A549 (cell line): ENCODE measurements around the gene ZNF407.

Experiments
- CEBPB ChIP-seq, 2 experiments: fragments of >200 bp in 1 of 2; sonication (Bioruptor Twin) in 1 of 2; formaldehyde crosslinking in 1 of 2; IDR thresholded peaks; 2 replicates each; pipeline ENCODE4 v1.6.1; 2012 to 2016
- ELK1 ChIP-seq: fragments of 150-350 bp; IDR thresholded peaks from 2 replicates; pipeline ENCODE4 v1.6.1; 2014; ENCODE audit warnings: low read depth, mild to moderate bottlenecking, low read length
- EP300 ChIP-seq, 2 experiments: fragments of >200 bp; sonication (Bioruptor Twin); formaldehyde crosslinking; IDR thresholded peaks; 2 replicates in 1 of 2; 3 replicates in 1 of 2; pipeline ENCODE4 v1.6.1; 2016 to 2017
- POLR2A ChIP-seq: IDR thresholded peaks from 2 replicates; pipeline ENCODE4 v1.6.1; 2012; ENCODE audit warnings: mild to moderate bottlenecking, low read length
- RCOR1 ChIP-seq: fragments of 150-350 bp; IDR thresholded peaks from 2 replicates; pipeline ENCODE4 v1.6.1; 2014; ENCODE audit warnings: antibody characterized with exemption, low read length, low read depth
- RFX5 ChIP-seq: fragments of 450-650 bp; IDR thresholded peaks from 2 replicates; pipeline ENCODE4 v1.7.1; 2014; ENCODE audit warnings: antibody characterized with exemption, mild to moderate bottlenecking, moderate library complexity
- TF ChIP-seq, protein P1 (sequence below): fragments of >200 bp; sonication (Bioruptor Twin); formaldehyde crosslinking; IDR thresholded peaks from 3 replicates; pipeline ENCODE4 v1.5.1; 2016

GRCh38 chr18:74630804-74631203 is 33.1 kb downstream of the ZNF407 start:
- TF ChIP-seq RFX5 (no peak), CEBPB (IDR thresholded peaks at IDR 0.05) (no peak), RCOR1 (no peak), POLR2A (no peak), ELK1 (no peak), EP300 (IDR thresholded peaks at IDR 0.05) (no peak)
- TF ChIP-seq, protein P1, sequence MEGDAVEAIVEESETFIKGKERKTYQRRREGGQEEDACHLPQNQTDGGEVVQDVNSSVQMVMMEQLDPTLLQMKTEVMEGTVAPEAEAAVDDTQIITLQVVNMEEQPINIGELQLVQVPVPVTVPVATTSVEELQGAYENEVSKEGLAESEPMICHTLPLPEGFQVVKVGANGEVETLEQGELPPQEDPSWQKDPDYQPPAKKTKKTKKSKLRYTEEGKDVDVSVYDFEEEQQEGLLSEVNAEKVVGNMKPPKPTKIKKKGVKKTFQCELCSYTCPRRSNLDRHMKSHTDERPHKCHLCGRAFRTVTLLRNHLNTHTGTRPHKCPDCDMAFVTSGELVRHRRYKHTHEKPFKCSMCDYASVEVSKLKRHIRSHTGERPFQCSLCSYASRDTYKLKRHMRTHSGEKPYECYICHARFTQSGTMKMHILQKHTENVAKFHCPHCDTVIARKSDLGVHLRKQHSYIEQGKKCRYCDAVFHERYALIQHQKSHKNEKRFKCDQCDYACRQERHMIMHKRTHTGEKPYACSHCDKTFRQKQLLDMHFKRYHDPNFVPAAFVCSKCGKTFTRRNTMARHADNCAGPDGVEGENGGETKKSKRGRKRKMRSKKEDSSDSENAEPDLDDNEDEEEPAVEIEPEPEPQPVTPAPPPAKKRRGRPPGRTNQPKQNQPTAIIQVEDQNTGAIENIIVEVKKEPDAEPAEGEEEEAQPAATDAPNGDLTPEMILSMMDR = no peak
